IMR-90 (cell line): ENCODE measurements around the gene YIPF1. TPM values are rescaled to one million over a fixed set of nuclear protein-coding genes. Genes with fewer than 3 reads are reported as not detected.

ENCODE experiments used
- ATAC-seq: fragments of 200-7000 bp; cut with Tn5 transposase; 2 replicates; pipeline ENCODE4 v1.9.1; 2020; ENCODE audit warnings: low read depth, mild to moderate bottlenecking, moderate library complexity
- BruUV-seq: library from RNA; stranded (reverse); fragments of 400-500 nt; replicated peaks from 2 replicates; lab custom pipeline; 2021; lab: Mats Ljungman, UMichigan
- CTCF ChIA-PET: fragments of 300-600 bp; formaldehyde crosslinking; extraction: SDS; loops from one replicate; lab custom pipeline; 2021; ENCODE audit warnings: antibody characterized with exemption; lab: Yijun Ruan, JAX
- POLR2A ChIA-PET: fragments of 300-600 bp; sonication (Branson Sonifier 250); formaldehyde crosslinking; loops from one replicate; lab custom pipeline; 2022; ENCODE audit warnings: antibody characterized with exemption; ENCODE audit not compliant: unreplicated experiment; lab: Charles Lee
- DNase-seq: peaks from one replicate; pipeline ENCODE4 v3.0.0; 2013
- H2AFZ ChIP-seq: replicated peaks from 2 replicates; pipeline ENCODE3; 2013; ENCODE audit warnings: low read length, mild to moderate bottlenecking; ENCODE audit not compliant: poor library complexity
- H2AK5ac ChIP-seq: 2 replicates; pipeline ENCODE4 v1.6.1; 2013; ENCODE audit warnings: low read depth, low read length, inconsistent platforms
- H2AK9ac ChIP-seq: replicated peaks from 2 replicates; pipeline ENCODE3; 2013; ENCODE audit warnings: mild to moderate bottlenecking, low read depth, low read length, moderate library complexity; ENCODE audit not compliant: poor library complexity
- H2BK120ac ChIP-seq: 2 replicates; pipeline ENCODE4 v1.6.1; 2013; ENCODE audit warnings: low read depth, low read length, inconsistent platforms
- H2BK15ac ChIP-seq: 3 replicates; pipeline ENCODE4 v1.6.1; 2013; ENCODE audit warnings: low read depth, low read length, inconsistent platforms
- H2BK20ac ChIP-seq: 2 replicates; pipeline ENCODE4 v1.6.1; 2013; ENCODE audit warnings: low read depth, mild to moderate bottlenecking, inconsistent platforms, low read length, moderate library complexity
- H2BK5ac ChIP-seq: 2 replicates; pipeline ENCODE4 v1.6.1; 2013; ENCODE audit warnings: mild to moderate bottlenecking, low read depth, low read length, inconsistent platforms; ENCODE audit not compliant: poor library complexity, severe bottlenecking
- H3K14ac ChIP-seq: replicated peaks from 2 replicates; pipeline ENCODE4 v1.6.1; 2013; ENCODE audit warnings: low read depth, low read length, inconsistent platforms
- H3K18ac ChIP-seq: 2 replicates; pipeline ENCODE4 v1.6.1; 2013; ENCODE audit warnings: low read depth, low read length, control low read depth
- H3K23ac ChIP-seq: 2 replicates; pipeline ENCODE4 v1.6.1; 2013; ENCODE audit warnings: low read depth, low read length, inconsistent platforms
- H3K27ac ChIP-seq: 2 replicates; pipeline ENCODE4 v1.5.1; 2013; ENCODE audit warnings: mild to moderate bottlenecking, control low read depth, low read length; ENCODE audit not compliant: insufficient read depth
- H3K27me3 ChIP-seq: 2 replicates; pipeline ENCODE4 v1.6.1; 2013; ENCODE audit warnings: low read length; ENCODE audit not compliant: control insufficient read depth, insufficient read depth
- H3K36me3 ChIP-seq: 2 replicates; pipeline ENCODE4 v1.6.1; 2013; ENCODE audit warnings: low read length, mixed read lengths; ENCODE audit not compliant: control insufficient read depth, insufficient read depth
- H3K4ac ChIP-seq: 2 replicates; pipeline ENCODE4 v1.6.1; 2013; ENCODE audit warnings: low read depth, low read length, inconsistent platforms
- H3K4me1 ChIP-seq: 2 replicates; pipeline ENCODE4 v1.6.1; 2013; ENCODE audit warnings: low read length, mixed read lengths; ENCODE audit not compliant: control insufficient read depth, insufficient read depth
- H3K4me2 ChIP-seq: 2 replicates; pipeline ENCODE4 v1.6.1; 2013; ENCODE audit warnings: low read depth, mild to moderate bottlenecking, control low read depth, low read length, moderate library complexity
- H3K4me3 ChIP-seq: 2 replicates; pipeline ENCODE4 v1.5.1; 2013; ENCODE audit warnings: low read depth, mild to moderate bottlenecking, control low read depth, low read length, moderate library complexity; ENCODE audit not compliant: insufficient read depth
- H3K56ac ChIP-seq: 2 replicates; pipeline ENCODE4 v1.6.1; 2013; ENCODE audit warnings: low read length, inconsistent platforms; ENCODE audit not compliant: insufficient read depth; ENCODE audit errors: extremely low read depth
- H3K79me1 ChIP-seq, 2 experiments: 2 replicates each; pipeline ENCODE4 v1.6.1; 2013; ENCODE audit warnings: low read length in 2 of 2, inconsistent platforms in 1 of 2, low read depth in 1 of 2
- H3K9ac ChIP-seq: 2 replicates; pipeline ENCODE4 v1.6.1; 2013; ENCODE audit warnings: low read depth, low read length, control low read depth
- H3K9me1 ChIP-seq: 2 replicates; pipeline ENCODE4 v1.6.1; 2013; ENCODE audit warnings: low read length, inconsistent platforms; ENCODE audit not compliant: insufficient read depth
- H3K9me3 ChIP-seq: 2 replicates; pipeline ENCODE4 v1.6.1; 2013; ENCODE audit warnings: low read length; ENCODE audit not compliant: control insufficient read depth, insufficient read depth
- H4K20me1 ChIP-seq: 2 replicates; pipeline ENCODE4 v1.6.1; 2013; ENCODE audit warnings: low read length, inconsistent platforms; ENCODE audit not compliant: insufficient read depth
- H4K5ac ChIP-seq: 2 replicates; pipeline ENCODE4 v1.6.1; 2013; ENCODE audit warnings: mild to moderate bottlenecking, low read depth, low read length, control low read depth
- H4K8ac ChIP-seq, 2 experiments: 2 replicates each; pipeline ENCODE4 v1.6.1; 2013; ENCODE audit warnings: low read depth in 2 of 2, low read length in 2 of 2, control low read depth in 1 of 2, inconsistent platforms in 1 of 2
- H4K91ac ChIP-seq: 2 replicates; pipeline ENCODE4 v1.6.1; 2013; ENCODE audit warnings: low read depth, low read length, inconsistent platforms; ENCODE audit not compliant: insufficient read depth
- ELK1 ChIP-seq: fragments of 150-350 bp; IDR thresholded peaks from 2 replicates; pipeline ENCODE4 v1.6.1; 2016; ENCODE audit warnings: low read depth, mild to moderate bottlenecking, low read length, moderate library complexity, borderline replicate concordance
- MAFK ChIP-seq: IDR thresholded peaks from 2 replicates; pipeline ENCODE4 v1.6.1; 2012; ENCODE audit warnings: low read depth, low read length, improper control_type of control experiment
- MAZ ChIP-seq: IDR thresholded peaks from 2 replicates; pipeline ENCODE4 v1.6.1; 2012; ENCODE audit warnings: low read depth, mild to moderate bottlenecking, low read length, improper control_type of control experiment, moderate library complexity, borderline replicate concordance
- MXI1 ChIP-seq: IDR thresholded peaks from 2 replicates; pipeline ENCODE4 v1.6.1; 2012; ENCODE audit warnings: low read depth, mild to moderate bottlenecking, low read length, moderate library complexity, borderline replicate concordance
- NFE2L2 ChIP-seq: fragments of 150-350 bp; IDR thresholded peaks from 2 replicates; pipeline ENCODE4 v1.6.1; 2016; ENCODE audit warnings: low read depth, mild to moderate bottlenecking, low read length
- RAD21 ChIP-seq: IDR thresholded peaks from 2 replicates; pipeline ENCODE4 v1.6.1; 2012; ENCODE audit warnings: low read length, improper control_type of control experiment
- RFX5 ChIP-seq: IDR thresholded peaks from 2 replicates; pipeline ENCODE4 v1.8.0; 2012; ENCODE audit warnings: low read depth, mild to moderate bottlenecking, low read length, moderate library complexity
- SMC3 ChIP-seq: fragments of 150-350 bp; IDR thresholded peaks from 2 replicates; pipeline ENCODE4 v1.6.1; 2016; ENCODE audit warnings: low read depth, mild to moderate bottlenecking, antibody characterized with exemption, low read length, moderate library complexity
- WGBS, 2 experiments: methylation state at CpG; one replicate each; pipeline versions ENCODE4 v1.1.5 to v1.1.7; 2013; ENCODE audit warnings: missing lambda C conversion rate in 2 of 2; ENCODE audit not compliant: insufficient read length in 1 of 2; ENCODE audit errors: extremely low coverage in 2 of 2; 5-methylcytosine and 5-hydroxymethylcytosine counted together
- dilution Hi-C: fragments of 300-500 bp; cut with HindIII; formaldehyde crosslinking; loops from one replicate; pipeline ENCODE4 v1.14.3; 2018; ENCODE audit warnings: low sequenced_read_pairs; ENCODE audit not compliant: unreplicated experiment
- in situ Hi-C: fragments of 300-500 bp; cut with MboI; formaldehyde crosslinking; loops from 3 replicates; pipeline ENCODE4 v1.14.3; 2019; ENCODE audit warnings: low sequenced_read_pairs, inconsistent platforms, mixed read lengths
- intact Hi-C: fragments of 100-400 bp; cut with micrococcal nuclease; formaldehyde crosslinking; loops from 2 replicates; pipeline ENCODE4 v1.10.0; 2022
- polyA plus RNA-seq, 3 experiments: library from polyadenylated mRNA; depleted of rRNA; stranded (reverse); fragments of >200 nt; gene quantifications; 2 replicates each; pipeline ENCODE4 v1.2.3, GENCODE V29; 2012; ENCODE audit warnings: low replicate concordance in 1 of 3
- total RNA-seq: library from RNA; depleted of rRNA; stranded (reverse); fragments of >200 nt; gene quantifications from 2 replicates; pipeline ENCODE4 v1.2.3, GENCODE V29; 2012
- TF ChIP-seq, protein P1 (sequence below): conservative IDR thresholded peaks from 2 replicates; pipeline ENCODE4 v1.5.1; 2012; ENCODE audit warnings: mild to moderate bottlenecking, low read depth, low read length, improper control_type of control experiment

The YIPF1 gene
- total and polyA plus RNA-seq, 2 of the 4 experiments (the other 2 are of a cell fraction): 23.7 to 35.3 TPM

- in situ Hi-C loops: no loop called here
- Histone ChIP-seq H3K4me2 (no peak overlapping the region), H2BK20ac (no peak overlapping the region), H4K91ac (no peak overlapping the region), H3K4me3 (no peak overlapping the region), H4K8ac (no peak overlapping the region), H3K9me1 (no peaks in the 10 kb centered on the region), H2BK15ac (no peak overlapping the region), H3K23ac (no peak overlapping the region), H3K18ac (no peak overlapping the region), H2AFZ (no peak overlapping the region), H3K79me1 (peaks cover 10 to 20% of the 10 kb centered on the region in 2 experiments), H2AK5ac (no peak overlapping the region), H3K27me3 (no peaks in the 10 kb centered on the region), H3K56ac (no peak overlapping the region), H3K36me3 (peaks cover 8% of the 10 kb centered on the region), H4K5ac (no peak overlapping the region), H3K9me3 (peaks cover 16% of the 10 kb centered on the region), H3K9ac (no peak overlapping the region), H2BK5ac (no peak overlapping the region), H3K27ac (no peak overlapping the region), H2BK120ac (no peak overlapping the region), H2AK9ac (no peak overlapping the region), H3K14ac (no peak overlapping the region), H3K4me1 (peaks cover 8% of the 10 kb centered on the region; the same call in 1 of the 2 replicates), H4K20me1 (peaks cover 10% of the 10 kb centered on the region; the same call in 1 of the 2 replicates), H3K4ac (no peak overlapping the region)
- intact Hi-C loops: no loop called here
- TF ChIP-seq MAFK (no peak), NFE2L2 (no peak), ELK1 (no peak), MAZ (no peak), MXI1 (no peak), SMC3 (no peak), RFX5 (no peak), RAD21 (no peak)
- TF ChIP-seq, protein P1, sequence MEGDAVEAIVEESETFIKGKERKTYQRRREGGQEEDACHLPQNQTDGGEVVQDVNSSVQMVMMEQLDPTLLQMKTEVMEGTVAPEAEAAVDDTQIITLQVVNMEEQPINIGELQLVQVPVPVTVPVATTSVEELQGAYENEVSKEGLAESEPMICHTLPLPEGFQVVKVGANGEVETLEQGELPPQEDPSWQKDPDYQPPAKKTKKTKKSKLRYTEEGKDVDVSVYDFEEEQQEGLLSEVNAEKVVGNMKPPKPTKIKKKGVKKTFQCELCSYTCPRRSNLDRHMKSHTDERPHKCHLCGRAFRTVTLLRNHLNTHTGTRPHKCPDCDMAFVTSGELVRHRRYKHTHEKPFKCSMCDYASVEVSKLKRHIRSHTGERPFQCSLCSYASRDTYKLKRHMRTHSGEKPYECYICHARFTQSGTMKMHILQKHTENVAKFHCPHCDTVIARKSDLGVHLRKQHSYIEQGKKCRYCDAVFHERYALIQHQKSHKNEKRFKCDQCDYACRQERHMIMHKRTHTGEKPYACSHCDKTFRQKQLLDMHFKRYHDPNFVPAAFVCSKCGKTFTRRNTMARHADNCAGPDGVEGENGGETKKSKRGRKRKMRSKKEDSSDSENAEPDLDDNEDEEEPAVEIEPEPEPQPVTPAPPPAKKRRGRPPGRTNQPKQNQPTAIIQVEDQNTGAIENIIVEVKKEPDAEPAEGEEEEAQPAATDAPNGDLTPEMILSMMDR: no peak
- POLR2A ChIA-PET: no interaction called here
- ATAC-seq (no peak), DNase-seq (no peak)
- CTCF ChIA-PET: no interaction called here
- no CpG with 5 or more reads among the region's 1 CpG for WGBS, 2 experiments
- dilution Hi-C loops: no loop called here
- no TSS peak for BruUV-seq
Measured at GRCh38 chr1:53934170-53934765, 44.7 kb upstream of the YIPF1 start.
